ENCODE results near the gene PC.
A peak's percentile ranks its signal among the peaks of the same experiment; 100 is the strongest.
"Not testable (repeated sequence)": the region's sequence is repeated elsewhere in the genome, so short reads cannot be mapped to it uniquely, and the experiment has no call there.

The PC gene

DNA sequence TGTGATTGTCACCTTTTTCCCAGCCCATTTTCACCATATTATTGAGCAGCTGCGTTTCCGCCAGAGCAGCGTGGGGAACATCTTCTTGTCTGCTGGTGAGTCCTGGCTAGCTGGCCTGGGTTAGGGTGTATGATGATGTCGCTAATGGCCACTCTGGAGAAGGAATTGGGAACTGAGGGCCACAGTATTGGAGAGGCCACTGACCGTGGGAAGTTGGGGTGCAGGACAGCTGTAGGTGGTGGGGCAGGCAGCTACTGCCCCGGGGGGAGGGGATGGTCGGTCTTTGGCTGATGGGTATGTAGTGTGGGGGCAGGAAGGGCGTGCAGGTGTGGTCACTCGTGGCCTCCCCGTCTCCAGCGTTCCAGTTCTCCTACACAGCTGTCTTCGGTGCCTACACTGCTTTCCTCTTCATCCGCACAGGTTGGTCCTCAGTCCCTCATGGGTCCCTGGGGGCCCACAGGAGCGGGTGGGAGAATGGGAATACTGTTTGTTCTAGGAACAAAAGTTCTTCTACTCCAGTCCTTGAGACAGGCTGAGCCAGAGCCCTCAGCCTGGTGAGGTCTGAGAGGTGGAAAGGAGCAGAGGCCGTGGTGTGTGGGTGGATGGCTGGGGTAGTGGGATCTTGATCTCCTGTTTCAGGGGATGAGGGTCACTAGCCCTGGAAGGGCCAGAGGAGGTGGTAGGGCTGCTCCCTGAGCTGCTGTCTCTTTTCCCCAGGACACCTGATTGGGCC is 112.9 kb downstream of the PC start:
- DNase-seq (ENCODE audit: low read depth in 1 of 2, low spot score in 1 of 2): no peak
- in situ Hi-C loops (cut with HindIII; ENCODE audit: low pct_unique_long_range_greater_than_20kb, low sequenced_read_pairs): no loop called here
- TF ChIP-seq JUND (IDR thresholded peaks at IDR 0.05; ENCODE audit: low read depth): no peak

DNA sequence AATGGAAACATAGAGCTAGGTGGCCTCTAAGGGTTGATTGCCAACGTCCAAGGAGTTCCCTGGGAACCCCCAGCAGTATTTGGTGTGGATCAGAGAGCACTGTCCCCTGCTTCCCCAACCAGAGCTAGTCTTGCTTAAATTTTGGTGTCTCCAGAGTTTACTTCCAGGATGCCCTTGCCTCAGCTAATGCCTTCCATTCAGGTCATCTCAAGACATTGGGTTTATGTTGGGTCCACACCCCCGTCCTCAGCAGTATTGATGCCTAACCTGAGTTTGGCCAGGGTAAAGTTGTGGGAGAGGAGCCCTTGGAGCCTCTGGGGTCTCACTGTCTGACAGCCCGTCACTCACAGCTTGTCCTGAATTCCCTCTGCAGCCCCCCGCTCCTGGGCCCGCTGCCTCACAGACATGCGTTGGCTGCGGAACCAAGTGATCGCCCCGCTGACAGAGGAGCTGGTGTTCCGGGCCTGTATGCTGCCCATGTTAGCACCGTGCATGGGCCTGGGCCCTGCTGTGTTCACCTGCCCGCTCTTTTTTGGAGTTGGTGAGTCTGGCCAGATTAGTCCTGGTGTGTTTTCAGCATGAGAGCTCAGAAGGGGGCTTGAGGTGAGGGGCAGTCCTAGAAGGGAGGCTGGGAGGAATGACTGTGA is 113.6 kb downstream of the PC start:
- TF ChIP-seq JUND (IDR thresholded peaks at IDR 0.05; ENCODE audit: low read depth): no peak
- in situ Hi-C loops (cut with HindIII; ENCODE audit: low pct_unique_long_range_greater_than_20kb, low sequenced_read_pairs): no loop called here
- DNase-seq (ENCODE audit: low read depth in 1 of 2, low spot score in 1 of 2): no peak

GRCh38 chr11:66843776-66844495 is 114.2 kb downstream of the PC start:
- DNase-seq (ENCODE audit: low read depth in 1 of 2, low spot score in 1 of 2): peak in 1 of 2 experiments; percentile 8
- in situ Hi-C loops (cut with HindIII; ENCODE audit: low pct_unique_long_range_greater_than_20kb, low sequenced_read_pairs): no loop called here
- TF ChIP-seq JUND (IDR thresholded peaks at IDR 0.05; ENCODE audit: low read depth): no peak

GRCh38 chr11:66842896-66843775 is 115.0 kb downstream of the PC start, which contains the start of gene RCE1:
RCE1 (plus strand) TSS chr11:66843441; CDS start chr11:66843456, 15 bp downstream.
- in situ Hi-C loops (cut with HindIII; ENCODE audit: low pct_unique_long_range_greater_than_20kb, low sequenced_read_pairs): no loop called here
- no peak for TF ChIP-seq JUND (IDR thresholded peaks at IDR 0.05; ENCODE audit: low read depth)
- peak; percentile 94 to 96 for DNase-seq (ENCODE audit: low read depth in 1 of 2, low spot score in 1 of 2)

DNA sequence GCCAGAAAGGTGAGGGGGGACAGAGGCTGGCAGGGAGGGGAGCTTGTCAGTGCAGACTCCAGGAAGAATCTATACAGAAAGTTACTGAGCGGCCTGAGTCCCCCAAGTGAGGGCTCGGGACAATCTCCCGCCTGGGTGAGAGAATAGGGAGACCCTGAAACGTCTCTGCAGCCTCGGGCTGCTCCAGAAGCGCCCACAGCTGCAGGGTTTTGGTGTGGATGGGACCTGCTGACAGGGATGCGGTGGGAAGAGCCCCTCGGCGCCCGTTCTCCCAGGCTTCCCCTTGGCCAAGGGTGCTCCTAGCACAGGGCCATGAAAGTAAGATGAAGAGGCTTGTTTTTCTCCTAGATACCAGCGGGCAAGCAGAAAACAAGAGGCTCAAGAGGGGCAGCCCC is 115.7 kb downstream of the PC start:
- in situ Hi-C loops (cut with HindIII; ENCODE audit: low pct_unique_long_range_greater_than_20kb, low sequenced_read_pairs): no loop called here
- DNase-seq (ENCODE audit: low read depth in 1 of 2, low spot score in 1 of 2): no peak
- no peak for TF ChIP-seq JUND (IDR thresholded peaks at IDR 0.05; ENCODE audit: low read depth)

DNA sequence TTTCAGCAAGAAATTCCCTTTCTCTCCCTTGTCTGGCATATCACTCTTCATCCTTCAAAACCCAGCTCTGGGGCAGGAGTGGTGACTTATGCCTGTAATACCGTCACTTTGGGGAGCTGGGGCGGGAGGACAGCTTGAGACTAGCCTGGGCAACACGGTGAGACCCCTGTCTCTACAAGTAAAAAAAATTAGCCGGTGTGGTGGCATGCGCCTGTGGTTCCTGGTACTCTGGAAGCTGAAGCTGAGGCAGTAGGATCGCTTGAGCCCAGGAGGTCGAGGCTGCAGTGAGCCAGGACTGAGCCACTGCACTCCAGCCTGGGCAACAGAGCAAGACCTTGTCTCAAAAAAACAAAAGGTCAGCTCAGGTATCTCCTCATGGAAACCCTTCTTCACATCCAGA is 116.3 kb downstream of the PC start:
- in situ Hi-C loops (cut with HindIII; ENCODE audit: low pct_unique_long_range_greater_than_20kb, low sequenced_read_pairs): no loop called here

DNA sequence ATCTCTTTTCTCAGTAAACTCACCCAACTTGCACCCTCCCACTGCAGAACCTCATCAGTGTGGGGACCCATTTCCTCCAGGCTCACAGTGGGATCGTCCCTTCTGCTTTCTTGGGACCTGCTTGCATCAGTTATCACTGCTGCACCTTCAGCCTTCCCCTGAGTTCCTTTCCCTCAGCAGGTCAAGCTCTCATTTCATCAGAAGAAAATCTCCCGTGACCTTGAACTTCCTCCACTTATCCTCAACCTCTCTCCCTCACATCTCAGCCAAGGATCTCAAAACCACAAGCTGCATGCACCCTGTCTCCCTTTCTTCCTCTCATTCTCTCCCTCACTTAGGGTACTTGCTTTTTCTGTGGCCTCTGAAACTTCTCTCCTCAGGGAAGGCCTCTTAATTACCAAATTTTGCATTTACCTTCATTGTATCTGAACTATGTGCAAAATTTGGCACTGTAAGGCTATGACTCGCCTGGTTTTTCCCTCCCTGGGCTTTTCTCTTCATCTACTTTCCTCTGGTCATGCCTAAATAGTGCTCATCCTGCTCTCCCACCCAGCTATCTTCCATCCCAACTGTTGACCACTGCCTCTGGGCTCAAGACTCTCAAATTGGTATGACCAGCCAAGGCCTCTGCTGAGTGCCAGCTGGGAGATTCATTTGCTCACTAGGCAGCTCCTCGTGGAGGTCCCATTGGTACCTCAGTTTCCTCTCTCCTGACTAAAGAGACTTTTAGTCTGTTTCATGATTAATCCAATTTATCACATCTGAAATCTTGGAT is 117.7 kb downstream of the PC start:
- in situ Hi-C loops (cut with HindIII; ENCODE audit: low pct_unique_long_range_greater_than_20kb, low sequenced_read_pairs): no loop called here
- no peak for TF ChIP-seq JUND (IDR thresholded peaks at IDR 0.05; ENCODE audit: low read depth)
- DNase-seq (ENCODE audit: low read depth in 1 of 2, low spot score in 1 of 2): no peak

More for the DNA sequence above, 116.3 kb downstream of the PC start:
- DNase-seq (ENCODE audit: low read depth in 1 of 2, low spot score in 1 of 2): no peak
- TF ChIP-seq JUND (IDR thresholded peaks at IDR 0.05; ENCODE audit: low read depth): no peak

DNA sequence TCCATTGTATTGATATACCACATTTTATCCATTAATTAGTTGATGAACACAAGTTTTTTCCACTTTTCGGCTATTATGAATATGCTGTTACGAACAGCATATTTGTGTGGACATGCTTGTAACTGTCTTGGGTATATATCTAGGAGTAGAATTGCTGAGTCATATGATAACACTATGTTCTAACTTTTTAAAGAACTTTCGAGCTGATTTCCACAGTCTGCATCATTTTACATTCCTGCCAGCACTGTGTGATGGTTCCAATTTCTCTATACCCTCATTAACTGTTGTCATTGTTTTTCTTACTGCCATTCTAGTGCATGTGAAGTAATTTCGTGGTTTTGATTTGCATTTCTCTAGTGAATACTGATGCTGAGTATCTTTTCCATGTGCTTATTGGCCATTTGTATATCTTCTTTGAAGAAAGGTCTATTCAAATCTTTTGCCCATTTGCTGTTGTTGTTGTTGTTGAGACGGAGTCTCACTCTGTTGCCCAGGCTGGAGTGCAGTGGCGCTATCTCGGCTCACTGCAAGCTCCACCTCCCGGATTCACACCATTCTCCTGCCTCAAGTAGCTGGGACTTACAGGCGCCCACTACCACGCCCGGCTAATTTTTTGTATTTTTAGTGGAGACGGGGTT is 122.3 kb downstream of the PC start:
- in situ Hi-C loops (cut with HindIII; ENCODE audit: low pct_unique_long_range_greater_than_20kb, low sequenced_read_pairs): no loop called here
- no peak for TF ChIP-seq JUND (IDR thresholded peaks at IDR 0.05; ENCODE audit: low read depth)
- no peak for DNase-seq (ENCODE audit: low read depth in 1 of 2, low spot score in 1 of 2)

- in situ Hi-C loops (cut with HindIII; ENCODE audit: low pct_unique_long_range_greater_than_20kb, low sequenced_read_pairs): no loop called here
- TF ChIP-seq JUND (IDR thresholded peaks at IDR 0.05; ENCODE audit: low read depth): no peak
- no peak for DNase-seq (ENCODE audit: low read depth in 1 of 2, low spot score in 1 of 2)
Observed at GRCh38 chr11:66834943-66835342, 123.2 kb downstream of the PC start.

- DNase-seq (ENCODE audit: low read depth in 1 of 2, low spot score in 1 of 2): no peak
- TF ChIP-seq JUND (IDR thresholded peaks at IDR 0.05; ENCODE audit: low read depth): no peak
- in situ Hi-C loops (cut with HindIII; ENCODE audit: low pct_unique_long_range_greater_than_20kb, low sequenced_read_pairs): no loop called here
Observed at GRCh38 chr11:66834539-66834845, 123.7 kb downstream of the PC start.

- DNase-seq (ENCODE audit: low read depth in 1 of 2, low spot score in 1 of 2); in situ Hi-C loops (cut with HindIII; ENCODE audit: low pct_unique_long_range_greater_than_20kb, low sequenced_read_pairs): not testable (repeated sequence)
Observed at GRCh38 chr11:66824573-66824972, 133.6 kb downstream of the PC start.
